HCT116 (cell line): Measurements from ENCODE around the gene PYGB. TPM values are rescaled to one million over a fixed set of nuclear protein-coding genes. Genes with fewer than 3 reads are reported as not detected.

Source experiments
- ATAC-seq: fragments of 200-7000 bp; cut with Tn5 transposase; 2 replicates; pipeline ENCODE4 v1.9.1; 2020; ENCODE audit warnings: mild to moderate bottlenecking, moderate library complexity
- BruUV-seq: library from RNA; stranded (reverse); fragments of 400-500 nt; replicated peaks from 2 replicates; lab custom pipeline; 2021; lab: Mats Ljungman, UMichigan
- CTCF ChIA-PET: fragments of 300-600 bp; sonication (Branson Sonifier 250); formaldehyde crosslinking; loops from one replicate; lab custom pipeline; 2021; ENCODE audit warnings: antibody characterized with exemption; lab: Charles Lee
- POLR2A ChIA-PET: fragments of 300-600, 350-600 bp; sonication (Branson Sonifier 250); formaldehyde crosslinking; loops from one replicate; lab custom pipeline; 2021; ENCODE audit warnings: antibody characterized with exemption; lab: Charles Lee
- RAD21 ChIA-PET, 2 experiments: fragments of 300-600 bp; sonication (Branson Sonifier 250); formaldehyde crosslinking; loops; one replicate each; lab custom pipeline; 2023; ENCODE audit warnings: low total read pairs in 2 of 2; ENCODE audit not compliant: uncharacterized antibody in 2 of 2, unreplicated experiment in 2 of 2, low non-redundant PET in 1 of 2; lab: Charles Lee
- DNase-seq: peaks from one replicate; pipeline ENCODE4 v3.0.0-alpha.2; 2010; ENCODE audit warnings: low read depth, low spot score
- H2AFZ ChIP-seq: fragments of 200-600 bp; shearing (Covaris generic), sonication (generic); 2 replicates; pipeline ENCODE4 v1.6.1; 2017; ENCODE audit warnings: low read depth, mixed run types, mixed read lengths, antibody characterized with exemption, low read length; ENCODE audit not compliant: poor library complexity, severe bottlenecking
- H3K27ac ChIP-seq: 2 replicates; pipeline ENCODE4 v1.5.1; 2012; ENCODE audit warnings: low read depth, low read length
- H3K27me3 ChIP-seq: fragments of 200-600 bp; sonication (generic); 2 replicates; pipeline ENCODE4 v1.6.1; 2016; ENCODE audit warnings: mixed run types, low read length, mixed read lengths; ENCODE audit not compliant: insufficient read depth
- H3K36me3 ChIP-seq, 2 experiments: fragments of 200-500 bp in 1 of 2; fragments of 200-600 bp in 1 of 2; sonication (Bioruptor generic) in 1 of 2; sonication (generic) in 1 of 2; 2 replicates each; pipeline versions ENCODE4 v1.5.1 to v1.6.1; 2014 to 2016; ENCODE audit warnings: low read length in 2 of 2, inconsistent platforms in 1 of 2, mixed read lengths in 1 of 2, mixed run types in 1 of 2; ENCODE audit not compliant: insufficient read depth in 2 of 2, control insufficient read depth in 1 of 2
- H3K4me1 ChIP-seq, 2 experiments: fragments of 200-600 bp in 1 of 2; sonication (generic) in 1 of 2; 2 replicates each; pipeline versions ENCODE4 v1.5.1 to v1.6.1; 2012 to 2017; ENCODE audit warnings: low read length in 2 of 2, inconsistent platforms in 1 of 2, mild to moderate bottlenecking in 1 of 2, mixed read lengths in 1 of 2, mixed run types in 1 of 2, moderate library complexity in 1 of 2; ENCODE audit not compliant: insufficient read depth in 2 of 2, control insufficient read depth in 1 of 2
- H3K4me2 ChIP-seq: fragments of 200-600 bp; sonication (generic); 2 replicates; pipeline ENCODE4 v1.6.1; 2017; ENCODE audit warnings: mixed run types, low read length, mixed read lengths
- H3K4me3 ChIP-seq, 2 experiments: fragments of 200-600 bp in 1 of 2; sonication (generic) in 1 of 2; replicated peaks in 1 of 2; 2 replicates each; pipeline ENCODE4 v1.5.1; 2011 to 2016; ENCODE audit warnings: low read length in 2 of 2, control low read depth in 1 of 2, low read depth in 1 of 2, mild to moderate bottlenecking in 1 of 2, mixed read lengths in 1 of 2, mixed run types in 1 of 2
- H3K79me2 ChIP-seq: fragments of 200-600 bp; sonication (generic); 2 replicates; pipeline ENCODE4 v1.6.1; 2017; ENCODE audit warnings: mild to moderate bottlenecking, mixed run types, low read length, moderate library complexity, mixed read lengths; ENCODE audit not compliant: insufficient read depth
- H3K9ac ChIP-seq: fragments of 200-600 bp; sonication (generic); 2 replicates; pipeline ENCODE4 v1.6.1; 2016; ENCODE audit warnings: low read length, mixed read lengths
- H3K9me2 ChIP-seq: fragments of 200-600 bp; sonication (generic), shearing (Covaris generic); 2 replicates; pipeline ENCODE4 v1.6.1; 2017; ENCODE audit warnings: mixed run types, mild to moderate bottlenecking, moderate library complexity; ENCODE audit not compliant: insufficient read depth
- H3K9me3 ChIP-seq, 2 experiments: fragments of 200-500 bp in 1 of 2; fragments of 200-600 bp in 1 of 2; sonication (Bioruptor generic) in 1 of 2; sonication (generic) in 1 of 2; 2 replicates each; pipeline ENCODE4 v1.6.1; 2014 to 2017; ENCODE audit warnings: low read length in 2 of 2, mixed read lengths in 2 of 2, inconsistent platforms in 1 of 2, low read depth in 1 of 2, mild to moderate bottlenecking in 1 of 2, mixed run types in 1 of 2, moderate library complexity in 1 of 2; ENCODE audit not compliant: control insufficient read depth in 1 of 2, insufficient read depth in 1 of 2
- H4K20me1 ChIP-seq: fragments of 200-600 bp; sonication (generic), shearing (Covaris generic); 2 replicates; pipeline ENCODE4 v1.6.1; 2017; ENCODE audit warnings: mixed run types, mild to moderate bottlenecking, moderate library complexity; ENCODE audit not compliant: insufficient read depth
- EZH2 ChIP-seq: fragments of 200-600 bp; sonication (generic); IDR thresholded peaks from 2 replicates; pipeline ENCODE4 v1.6.1; 2017; ENCODE audit warnings: antibody characterized with exemption, mixed run types
- RAD21 ChIP-seq: IDR thresholded peaks from 2 replicates; pipeline ENCODE4 v1.6.1; 2012; ENCODE audit warnings: low read depth, mild to moderate bottlenecking
- TCF7L2 ChIP-seq: IDR thresholded peaks from 2 replicates; pipeline ENCODE4 v1.7.0; 2011; ENCODE audit warnings: borderline replicate concordance, inconsistent platforms; ENCODE audit not compliant: insufficient read depth, insufficient read length; ENCODE audit errors: extremely low read depth
- intact Hi-C: fragments of 100-400 bp; cut with micrococcal nuclease; formaldehyde crosslinking; loops from 2 replicates; pipeline ENCODE4 v1.10.0; 2022
- total RNA-seq: library from RNA; stranded (reverse); gene quantifications from one replicate; pipeline ENCODE4 v1.2.1, GENCODE V29; 2021; ENCODE audit not compliant: unreplicated experiment
- TF ChIP-seq, protein P1 (sequence below), 3 experiments: fragments of 200-600 bp in 1 of 3; sonication (generic) in 1 of 3; IDR thresholded peaks in 2 of 3; conservative IDR thresholded peaks in 1 of 3; 2 replicates each; pipeline ENCODE4 v1.5.1; 2012 to 2017; ENCODE audit warnings: low read depth in 2 of 3, low read length in 2 of 3, antibody characterized with exemption in 1 of 3, borderline replicate concordance in 1 of 3, control low read depth in 1 of 3, mild to moderate bottlenecking in 1 of 3, mixed read lengths in 1 of 3, mixed run types in 1 of 3, moderate library complexity in 1 of 3; ENCODE audit not compliant: insufficient read depth in 1 of 3

Gene PYGB
- total RNA-seq, 1 experiment from 2014 or later, result 87.8 TPM

DNA sequence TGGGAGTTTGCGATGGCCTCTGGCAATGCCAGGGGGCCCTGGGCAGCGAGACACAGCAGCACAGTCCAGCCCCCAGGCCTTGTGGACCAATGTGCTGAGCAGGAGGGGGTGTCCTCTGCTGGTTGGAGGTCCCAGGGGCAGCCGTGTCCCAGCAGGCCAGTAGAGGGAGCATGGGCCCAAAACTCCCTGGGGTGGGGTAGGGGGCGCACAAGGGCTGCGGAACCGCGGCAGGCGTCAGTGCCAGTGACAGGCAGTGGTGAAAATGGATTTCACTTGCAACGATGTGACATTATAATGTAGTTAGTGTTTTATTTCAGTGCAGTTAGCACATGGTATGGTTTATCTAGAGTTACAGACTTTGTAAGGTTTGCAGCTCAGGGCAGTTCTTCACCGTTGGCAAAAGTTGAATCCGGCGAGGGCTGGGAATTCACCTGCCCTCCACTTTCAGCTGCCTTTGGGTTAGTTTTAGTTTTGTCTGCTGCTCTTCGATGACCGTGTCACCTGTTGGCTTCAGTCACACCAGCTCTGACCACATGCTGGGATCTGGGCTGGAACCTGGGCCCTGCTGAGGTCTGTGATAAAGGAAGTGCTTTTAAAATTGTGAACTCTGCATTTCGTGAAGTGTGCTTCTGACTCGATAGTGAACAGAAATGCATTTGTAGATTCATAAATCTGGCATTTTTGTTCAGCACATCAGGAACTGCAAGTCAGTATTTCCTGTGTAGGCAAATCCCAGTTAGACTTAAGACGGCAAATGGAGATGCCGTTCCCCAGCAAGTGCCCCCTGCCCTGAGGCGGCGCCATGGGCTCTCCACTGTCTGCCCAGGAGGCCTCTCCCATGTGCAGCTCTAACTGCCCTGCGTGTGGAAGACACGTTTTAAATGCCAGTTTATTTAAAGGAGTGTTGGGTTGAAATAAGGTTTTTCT lies 46.8 kb downstream of the PYGB start:
- Histone ChIP-seq H3K27ac (peak overlapping the region; percentile 57), H3K4me2 (no peak overlapping the region)

More for the DNA sequence above, 46.8 kb downstream of the PYGB start:
- no peaks in the 10 kb centered on the region for H3K27me3 ChIP-seq
- H3K4me3 ChIP-seq, result no peak overlapping the region
- no peaks in the 10 kb centered on the region for H3K79me2 ChIP-seq
- peaks cover 4 to 6% of the 10 kb centered on the region in 2 experiments; a peak in 2 of 4 replicates for H3K36me3 ChIP-seq
- H2AFZ ChIP-seq, result no peak overlapping the region
- H3K9me3 ChIP-seq, result no peaks in the 10 kb centered on the region
- intact Hi-C loops, result loop anchor here (1.0 kb wide), 1 partner anchor 105 kb away; no protein-coding TSS in a partner anchor
- BruUV-seq, result no TSS peak
- H4K20me1 ChIP-seq, result no peaks in the 10 kb centered on the region
- DNase-seq (peak; percentile 35), ATAC-seq (peak; percentile 91)
- ChIA-PET CTCF (interaction anchor here (5.0 kb wide), 1 partner anchor 104 kb away, joined by 44 read pairs; no protein-coding TSS in a partner anchor), POLR2A (no interaction called here), RAD21 (interaction anchor here in 1 of 2 experiments (1.6 kb wide), 1 partner anchor 105 kb away, joined by 3 read pairs; no protein-coding TSS in a partner anchor)
- peaks cover 15 to 22% of the 10 kb centered on the region in 2 experiments for H3K4me1 ChIP-seq
- no peak for TF ChIP-seq EZH2
- TF ChIP-seq TCF7L2, result peak; percentile 22
- TF ChIP-seq, protein P1, sequence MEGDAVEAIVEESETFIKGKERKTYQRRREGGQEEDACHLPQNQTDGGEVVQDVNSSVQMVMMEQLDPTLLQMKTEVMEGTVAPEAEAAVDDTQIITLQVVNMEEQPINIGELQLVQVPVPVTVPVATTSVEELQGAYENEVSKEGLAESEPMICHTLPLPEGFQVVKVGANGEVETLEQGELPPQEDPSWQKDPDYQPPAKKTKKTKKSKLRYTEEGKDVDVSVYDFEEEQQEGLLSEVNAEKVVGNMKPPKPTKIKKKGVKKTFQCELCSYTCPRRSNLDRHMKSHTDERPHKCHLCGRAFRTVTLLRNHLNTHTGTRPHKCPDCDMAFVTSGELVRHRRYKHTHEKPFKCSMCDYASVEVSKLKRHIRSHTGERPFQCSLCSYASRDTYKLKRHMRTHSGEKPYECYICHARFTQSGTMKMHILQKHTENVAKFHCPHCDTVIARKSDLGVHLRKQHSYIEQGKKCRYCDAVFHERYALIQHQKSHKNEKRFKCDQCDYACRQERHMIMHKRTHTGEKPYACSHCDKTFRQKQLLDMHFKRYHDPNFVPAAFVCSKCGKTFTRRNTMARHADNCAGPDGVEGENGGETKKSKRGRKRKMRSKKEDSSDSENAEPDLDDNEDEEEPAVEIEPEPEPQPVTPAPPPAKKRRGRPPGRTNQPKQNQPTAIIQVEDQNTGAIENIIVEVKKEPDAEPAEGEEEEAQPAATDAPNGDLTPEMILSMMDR (IDR thresholded peaks at IDR 0.05 in 2 of 3, conservative IDR thresholded peaks at IDR 0.05 in 1 of 3; ENCODE audit: borderline replicate concordance in 1 of 3, insufficient read depth in 1 of 3, low read depth in 2 of 3, low read length in 2 of 3), result peak; percentile 96 to 99 (median 99)
- peak; percentile 81 for TF ChIP-seq RAD21
- H3K9me2 ChIP-seq, result no peaks in the 10 kb centered on the region
- no peak overlapping the region for H3K9ac ChIP-seq
